HK-2 (cell line): ENCODE data around the gene ZBTB46.

ENCODE experiments used
- DNase-seq: peaks from one replicate; pipeline ENCODE4 v3.0.0-alpha.2; 2018; ENCODE audit not compliant: unreplicated experiment

Gene ZBTB46

GRCh38 chr20:63705232-63706026 lies 125.6 kb downstream of the ZBTB46 start:
- DNase-seq = no peak

GRCh38 chr20:63704749-63705117 lies 126.3 kb downstream of the ZBTB46 start:
- DNase-seq = no peak

- no peak for DNase-seq
These were observed 126.9 kb downstream of the ZBTB46 start for GRCh38 chr20:63703976-63704748.

GRCh38 chr20:63703471-63703975 lies 127.5 kb downstream of the ZBTB46 start:
- DNase-seq = no peak

GRCh38 chr20:63702751-63703470 lies 128.2 kb downstream of the ZBTB46 start:
- DNase-seq = peak; percentile 8

GRCh38 chr20:63702036-63702665 lies 128.9 kb downstream of the ZBTB46 start:
- peak; percentile 6 for DNase-seq

GRCh38 chr20:63701329-63702035 lies 129.6 kb downstream of the ZBTB46 start:
- DNase-seq = no peak

GRCh38 chr20:63701051-63701328 lies 130.1 kb downstream of the ZBTB46 start:
- no peak for DNase-seq

- DNase-seq = no peak
These were observed 130.6 kb downstream of the ZBTB46 start for GRCh38 chr20:63700199-63701050.

GRCh38 chr20:63699466-63700198 lies 131.4 kb downstream of the ZBTB46 start:
- DNase-seq = no peak

GRCh38 chr20:63698739-63699465 lies 132.2 kb downstream of the ZBTB46 start:
- DNase-seq = peak; percentile 97

- DNase-seq = peak; percentile 65
These were observed 133.1 kb downstream of the ZBTB46 start for GRCh38 chr20:63697868-63698545.

- DNase-seq = no peak
These were observed 133.7 kb downstream of the ZBTB46 start for GRCh38 chr20:63697357-63697867.

GRCh38 chr20:63696628-63697356 lies 134.3 kb downstream of the ZBTB46 start, which contains the start of gene TNFRSF6B:
Gene TNFRSF6B, plus strand, starts transcription at chr20:63696652. Its CDS starts 116 bp downstream, at chr20:63696768.
- no peak for DNase-seq

- DNase-seq = peak; percentile 78
These were observed 134.8 kb downstream of the ZBTB46 start for GRCh38 chr20:63696306-63696627.

GRCh38 chr20:63695424-63696305 lies 135.4 kb downstream of the ZBTB46 start:
- no peak for DNase-seq
